ENCODE measurements around the gene GIGYF2.

- TF ChIP-seq CTCF (IDR thresholded peaks at IDR 0.05; ENCODE audit: low read length) (no peak), EZH2phosphoT487 (IDR thresholded peaks at IDR 0.05; ENCODE audit: low read length) (no peak)
Observed at GRCh38 chr2:232869138-232870017, 172.2 kb downstream of the GIGYF2 start.
